Glutamatergic neuron (in vitro differentiated cells): ENCODE measurements around the gene TBC1D8. TPM values are rescaled to one million over a fixed set of nuclear protein-coding genes. Genes with fewer than 3 reads are reported as not detected.

Source experiments
- DNase-seq: peaks from one replicate; pipeline ENCODE4 v3.0.0; 2022
- H3K27ac Mint-ChIP-seq: one replicate; pipeline ENCODE4 v1.8.0; 2020; ENCODE audit warnings: mild to moderate bottlenecking, mixed read lengths, inconsistent platforms; ENCODE audit not compliant: unreplicated experiment
- H3K27me3 Mint-ChIP-seq: one replicate; pipeline ENCODE4 v1.8.0; 2020; ENCODE audit warnings: mild to moderate bottlenecking, moderate library complexity, mixed read lengths, inconsistent platforms; ENCODE audit not compliant: unreplicated experiment
- H3K36me3 Mint-ChIP-seq: one replicate; pipeline ENCODE4 v1.8.0; 2020; ENCODE audit warnings: mild to moderate bottlenecking, mixed read lengths, inconsistent platforms; ENCODE audit not compliant: unreplicated experiment
- H3K4me1 Mint-ChIP-seq: one replicate; pipeline ENCODE4 v1.8.0; 2020; ENCODE audit warnings: mild to moderate bottlenecking, low read depth, mixed read lengths, inconsistent platforms; ENCODE audit not compliant: unreplicated experiment
- H3K4me3 Mint-ChIP-seq: one replicate; pipeline ENCODE4 v1.8.0; 2020; ENCODE audit warnings: mild to moderate bottlenecking, mixed read lengths, inconsistent platforms; ENCODE audit not compliant: unreplicated experiment
- H3K9me3 Mint-ChIP-seq: one replicate; pipeline ENCODE4 v1.8.0; 2020; ENCODE audit warnings: mild to moderate bottlenecking, moderate library complexity, mixed read lengths, inconsistent platforms; ENCODE audit not compliant: unreplicated experiment
- total RNA-seq: library from RNA; stranded (reverse); fragmentation: NEBNext Ultra II Directional; extraction: Animal tissue kit (Norgen Biotek cat#: 25700); gene quantifications from one replicate; pipeline ENCODE4 v1.2.1, GENCODE V29; 2021; ENCODE audit not compliant: unreplicated experiment
- TF ChIP-seq, protein P1 (sequence below): fragments of 200-600 bp; sonication (generic); IDR thresholded peaks from one replicate; pipeline ENCODE4 v1.5.0; 2021; ENCODE audit not compliant: partially characterized antibody, unreplicated experiment

TBC1D8 gene
- total RNA-seq, 1 donor from 2014 or later: 14.6 TPM

DNA sequence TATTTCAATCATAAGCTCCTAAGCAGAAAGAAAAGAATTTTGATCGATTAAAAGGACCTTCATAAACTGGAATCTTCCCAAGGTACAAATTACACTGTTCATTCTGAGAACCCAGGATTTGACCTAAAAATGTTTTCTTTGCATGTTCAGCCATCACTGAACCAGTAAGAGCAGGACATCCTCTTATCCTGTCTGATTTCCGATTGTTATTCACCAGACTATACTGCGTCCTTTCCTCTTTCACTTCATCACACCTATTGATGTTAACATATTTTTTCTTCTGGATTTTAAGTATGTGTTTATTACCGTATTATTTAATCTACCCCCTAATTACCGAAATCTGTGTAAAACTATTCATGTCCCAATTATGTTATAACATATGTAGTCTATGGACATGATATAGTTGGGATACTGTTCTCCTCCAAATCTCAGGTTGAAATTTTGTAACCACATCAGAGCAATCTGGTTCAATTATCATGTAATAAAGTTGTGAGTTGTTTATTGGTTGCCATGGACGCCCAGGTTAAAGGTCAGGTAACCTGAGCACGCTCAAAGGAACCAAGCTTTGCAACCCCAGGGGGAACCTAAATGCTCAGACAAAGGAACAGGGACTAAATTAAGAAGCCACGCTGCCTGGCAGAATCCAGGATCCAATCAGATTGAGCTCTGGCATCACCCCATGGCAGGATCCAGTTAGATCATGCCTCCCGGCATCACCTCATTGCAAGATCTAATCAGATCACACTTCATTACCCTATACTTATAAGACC lies 11.6 kb upstream of the TBC1D8 start:
- no peak overlapping the region for H3K27ac Mint-ChIP-seq
- H3K27me3 Mint-ChIP-seq: peaks cover 2% of the 10 kb centered on the region
- DNase-seq: peak; percentile 38
- H3K9me3 Mint-ChIP-seq: peaks cover 6% of the 10 kb centered on the region
- peaks cover 9% of the 10 kb centered on the region for H3K36me3 Mint-ChIP-seq
- no peak overlapping the region for H3K4me3 Mint-ChIP-seq
- TF ChIP-seq, protein P1, sequence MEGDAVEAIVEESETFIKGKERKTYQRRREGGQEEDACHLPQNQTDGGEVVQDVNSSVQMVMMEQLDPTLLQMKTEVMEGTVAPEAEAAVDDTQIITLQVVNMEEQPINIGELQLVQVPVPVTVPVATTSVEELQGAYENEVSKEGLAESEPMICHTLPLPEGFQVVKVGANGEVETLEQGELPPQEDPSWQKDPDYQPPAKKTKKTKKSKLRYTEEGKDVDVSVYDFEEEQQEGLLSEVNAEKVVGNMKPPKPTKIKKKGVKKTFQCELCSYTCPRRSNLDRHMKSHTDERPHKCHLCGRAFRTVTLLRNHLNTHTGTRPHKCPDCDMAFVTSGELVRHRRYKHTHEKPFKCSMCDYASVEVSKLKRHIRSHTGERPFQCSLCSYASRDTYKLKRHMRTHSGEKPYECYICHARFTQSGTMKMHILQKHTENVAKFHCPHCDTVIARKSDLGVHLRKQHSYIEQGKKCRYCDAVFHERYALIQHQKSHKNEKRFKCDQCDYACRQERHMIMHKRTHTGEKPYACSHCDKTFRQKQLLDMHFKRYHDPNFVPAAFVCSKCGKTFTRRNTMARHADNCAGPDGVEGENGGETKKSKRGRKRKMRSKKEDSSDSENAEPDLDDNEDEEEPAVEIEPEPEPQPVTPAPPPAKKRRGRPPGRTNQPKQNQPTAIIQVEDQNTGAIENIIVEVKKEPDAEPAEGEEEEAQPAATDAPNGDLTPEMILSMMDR: no peak
- no peaks in the 10 kb centered on the region for H3K4me1 Mint-ChIP-seq

DNA sequence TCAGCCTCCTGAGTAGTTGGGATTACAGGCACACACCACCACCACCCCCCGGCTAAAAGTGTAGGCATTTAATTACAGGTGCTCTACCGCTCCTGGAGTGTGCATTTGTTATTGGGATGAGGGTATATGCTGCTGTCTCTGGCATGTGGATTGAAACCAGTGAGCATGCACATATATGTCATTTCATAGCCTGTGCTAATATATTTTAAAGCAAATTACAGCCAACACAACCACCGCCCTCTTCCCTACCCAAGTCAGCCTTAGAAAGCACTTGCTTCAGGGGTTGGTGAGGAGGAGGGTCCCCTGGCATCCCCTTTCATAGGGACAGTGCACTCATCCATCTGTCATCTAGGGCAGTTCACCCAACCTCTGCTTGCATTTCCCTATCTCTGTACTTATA lies 10.5 kb upstream of the TBC1D8 start:
- H3K27me3 Mint-ChIP-seq: no peaks in the 10 kb centered on the region
- TF ChIP-seq, protein P1: no peak
- H3K9me3 Mint-ChIP-seq: no peaks in the 10 kb centered on the region
- DNase-seq: no peak
- no peak overlapping the region for H3K27ac Mint-ChIP-seq
- no peak overlapping the region for H3K4me3 Mint-ChIP-seq
- H3K36me3 Mint-ChIP-seq: no peaks in the 10 kb centered on the region
- H3K4me1 Mint-ChIP-seq: no peaks in the 10 kb centered on the region

DNA sequence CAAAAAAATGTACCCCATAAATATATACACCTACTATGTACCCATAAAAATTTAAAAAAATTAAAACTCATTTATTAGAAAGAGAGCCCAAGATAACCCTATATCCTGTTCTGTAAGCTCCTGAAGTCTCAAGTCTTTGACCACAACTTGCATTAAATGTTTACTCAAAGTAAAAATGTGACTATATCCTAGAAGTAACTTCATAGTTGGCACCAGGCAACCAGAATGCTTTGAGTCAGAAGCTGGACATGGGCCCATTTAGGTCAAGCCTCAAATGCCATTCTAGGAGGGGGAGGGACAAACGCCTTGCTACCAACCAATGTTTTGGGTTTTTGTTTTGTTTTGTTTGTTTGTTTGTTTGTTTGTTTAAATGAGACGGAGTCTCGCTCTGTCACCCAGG lies 9.3 kb upstream of the TBC1D8 start:
- Mint-ChIP-seq H3K27ac (no peak overlapping the region), H3K4me3 (no peak overlapping the region), H3K36me3 (no peaks in the 10 kb centered on the region), H3K27me3 (no peaks in the 10 kb centered on the region), H3K9me3 (no peaks in the 10 kb centered on the region), H3K4me1 (no peaks in the 10 kb centered on the region)
- no peak for DNase-seq
- TF ChIP-seq, protein P1: no peak

DNA sequence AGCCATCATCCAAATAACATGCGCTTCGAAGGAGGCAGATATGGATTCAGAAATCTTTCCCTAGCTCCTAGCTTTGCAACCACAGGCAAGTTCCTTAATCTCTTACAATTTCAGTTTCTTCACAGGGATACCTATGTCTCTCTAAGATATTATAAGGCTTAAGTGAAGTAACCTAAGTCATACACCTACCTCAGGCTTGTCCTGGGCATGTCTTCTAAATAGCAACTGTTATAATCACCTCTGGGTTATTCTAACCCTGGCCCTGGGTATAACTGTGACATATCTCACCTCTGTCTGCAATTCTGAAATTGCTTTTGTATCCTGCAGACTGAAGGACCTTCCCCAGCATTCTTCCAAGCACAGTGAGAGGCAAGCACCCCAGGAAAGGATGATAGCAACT lies 8.3 kb upstream of the TBC1D8 start:
- H3K27me3 Mint-ChIP-seq: no peaks in the 10 kb centered on the region
- no peak overlapping the region for H3K4me3 Mint-ChIP-seq
- no peak overlapping the region for H3K27ac Mint-ChIP-seq
- no peaks in the 10 kb centered on the region for H3K36me3 Mint-ChIP-seq
- no peak for DNase-seq
- TF ChIP-seq, protein P1: no peak
- H3K4me1 Mint-ChIP-seq: no peaks in the 10 kb centered on the region
- H3K9me3 Mint-ChIP-seq: no peaks in the 10 kb centered on the region

DNA sequence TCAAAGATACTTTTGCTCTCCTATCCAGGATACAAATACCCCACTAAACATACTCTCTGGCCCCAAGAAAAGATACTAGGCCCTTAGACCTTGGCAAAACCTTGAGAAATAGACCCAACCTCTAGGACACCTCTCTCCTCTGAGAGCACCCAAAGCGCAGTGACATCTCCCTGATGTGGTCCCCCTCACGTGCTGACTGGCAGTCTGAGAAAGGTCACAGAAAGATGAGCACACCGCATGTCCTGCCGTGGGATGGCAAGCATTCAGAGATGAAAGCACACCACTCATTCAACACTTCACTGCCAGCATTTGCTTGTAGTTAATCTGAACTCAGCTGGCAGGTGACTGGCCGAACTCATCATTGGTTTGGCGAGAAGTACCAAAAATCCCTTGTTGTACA lies 6.1 kb upstream of the TBC1D8 start:
- no peak overlapping the region for H3K27ac Mint-ChIP-seq
- peaks cover 13% of the 10 kb centered on the region for H3K4me1 Mint-ChIP-seq
- no peaks in the 10 kb centered on the region for H3K36me3 Mint-ChIP-seq
- peaks cover 2% of the 10 kb centered on the region for H3K9me3 Mint-ChIP-seq
- H3K27me3 Mint-ChIP-seq: no peaks in the 10 kb centered on the region
- TF ChIP-seq, protein P1: no peak
- H3K4me3 Mint-ChIP-seq: no peak overlapping the region
- no peak for DNase-seq
